SK-N-MC (cell line): ENCODE data around the gene ARPC5.

ENCODE experiments used
- EZH2 ChIP-seq: fragments of 200-600 bp; sonication (generic); IDR thresholded peaks from one replicate; pipeline ENCODE4 v1.6.1; 2017; ENCODE audit warnings: antibody characterized with exemption
- FOXP2 ChIP-seq: optimal IDR thresholded peaks from 2 replicates; pipeline ENCODE3; 2011; ENCODE audit warnings: mild to moderate bottlenecking, moderate library complexity; ENCODE audit not compliant: insufficient read depth; ENCODE audit errors: extremely low read length, control extremely low read depth
- POLR2AphosphoS5 ChIP-seq: IDR thresholded peaks from 2 replicates; pipeline ENCODE4 v1.6.1; 2012; ENCODE audit warnings: mild to moderate bottlenecking, low read depth, low read length, borderline replicate concordance

DNA sequence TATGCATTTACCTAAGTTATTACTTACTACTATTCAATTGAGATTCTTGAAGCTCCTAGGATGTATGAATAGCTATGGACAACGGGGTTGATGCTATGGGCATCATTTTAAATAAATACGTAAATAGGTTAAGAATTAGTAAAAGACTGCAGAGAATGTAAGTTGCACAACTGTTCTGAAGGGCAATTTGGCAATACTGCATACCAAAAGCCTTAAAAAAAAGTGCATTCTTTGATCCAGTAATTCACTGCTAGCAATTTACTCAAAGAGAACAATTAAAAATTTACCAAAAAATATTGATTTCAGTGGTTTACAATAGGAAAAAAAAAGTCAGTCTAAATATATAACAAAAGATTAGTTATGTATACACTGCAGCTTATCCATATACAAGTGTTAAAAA, 3.5 kb downstream of the ARPC5 start:
- TF ChIP-seq POLR2AphosphoS5, result no peak
- TF ChIP-seq EZH2, result no peak
- TF ChIP-seq FOXP2, result no peak
